Measurements from ENCODE around the gene RNF38. TPM values are rescaled to one million over a fixed set of nuclear protein-coding genes. Genes with fewer than 3 reads are reported as not detected.

RNF38 gene
- total and polyA plus RNA-seq, 2 experiments from 2014 or later: 6.7 to 16.5 TPM

DNA sequence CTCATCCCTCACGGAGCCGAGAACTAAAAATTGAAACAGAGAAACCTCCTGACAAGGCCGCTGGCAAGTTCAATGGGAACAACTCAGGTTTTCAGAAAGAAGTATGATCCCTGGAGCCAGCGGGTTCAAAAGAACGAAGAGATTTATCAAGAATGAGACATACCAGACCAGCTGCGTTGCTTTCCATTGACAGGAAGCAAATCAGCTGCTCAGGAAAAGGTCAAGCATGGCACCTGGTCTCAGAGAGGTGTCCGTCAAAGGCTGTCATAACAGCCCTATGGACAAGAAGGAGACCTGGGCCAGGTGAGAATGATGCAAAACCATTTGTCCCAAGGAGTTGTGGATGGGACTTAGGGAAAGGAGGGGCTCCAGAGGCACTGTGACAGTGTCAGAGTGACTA is 106.9 kb downstream of the RNF38 start:
- Histone ChIP-seq H3K79me2 (ENCODE audit: insufficient read depth) (no peaks in the 10 kb centered on the region), H3K27ac (no peak overlapping the region), H3K27me3 (replicated peaks; ENCODE audit: insufficient read depth) (no peaks in the 10 kb centered on the region), H3K4me3 (no peak overlapping the region), H3K9me3 (ENCODE audit: low read depth) (no peaks in the 10 kb centered on the region), H3K9ac (no peak overlapping the region), H3F3A (ENCODE audit: insufficient read depth) (no peaks in the 10 kb centered on the region), H2AFZ (no peak overlapping the region), H3K36me3 (ENCODE audit: low read depth) (no peaks in the 10 kb centered on the region), H4K20me1 (ENCODE audit: insufficient read depth) (no peaks in the 10 kb centered on the region), H3K9me2 (ENCODE audit: insufficient read depth) (no peaks in the 10 kb centered on the region), H3K4me2 (ENCODE audit: unreplicated experiment) (no peak overlapping the region), H3K4me1 (ENCODE audit: insufficient read depth) (no peaks in the 10 kb centered on the region; the same call in 1 of the 2 replicates)
- 96 to 99% methylated on average over 7 of the region's 7 CpGs for WGBS, 2 experiments (ENCODE audit: low coverage in 1 of 2, low lambda C conversion rate in 2 of 2, missing lambda C conversion rate in 2 of 2)
- no peak for DNase-seq
- in situ Hi-C loops (cut with MboI): no loop called here
- TF ChIP-seq EZH2phosphoT487 (IDR thresholded peaks at IDR 0.05; ENCODE audit: insufficient read depth, low read depth) (no peak), EZH2 (IDR thresholded peaks at IDR 0.05; ENCODE audit: insufficient read depth, poor library complexity, severe bottlenecking) (no peak)

GRCh38 chr9:36292641-36293040 is 107.4 kb downstream of the RNF38 start:
- no peaks in the 10 kb centered on the region for H3K27me3 ChIP-seq (replicated peaks; ENCODE audit: insufficient read depth)
- no peak overlapping the region for H3K4me2 ChIP-seq (ENCODE audit: unreplicated experiment)
- in situ Hi-C loops (cut with MboI): no loop called here
- DNase-seq: no peak
- no peaks in the 10 kb centered on the region; the same call in 1 of the 2 replicates for H3K4me1 ChIP-seq (ENCODE audit: insufficient read depth)
- no peaks in the 10 kb centered on the region for H3F3A ChIP-seq (ENCODE audit: insufficient read depth)
- no peaks in the 10 kb centered on the region for H3K36me3 ChIP-seq (ENCODE audit: low read depth)
- H3K9me2 ChIP-seq (ENCODE audit: insufficient read depth): no peaks in the 10 kb centered on the region
- no peaks in the 10 kb centered on the region for H3K9me3 ChIP-seq (ENCODE audit: low read depth)
- no peaks in the 10 kb centered on the region for H4K20me1 ChIP-seq (ENCODE audit: insufficient read depth)
- H3K9ac ChIP-seq: no peak overlapping the region
- H3K4me3 ChIP-seq: no peak overlapping the region
- H3K27ac ChIP-seq: no peak overlapping the region
- TF ChIP-seq EZH2 (IDR thresholded peaks at IDR 0.05; ENCODE audit: insufficient read depth, poor library complexity, severe bottlenecking) (no peak), EZH2phosphoT487 (IDR thresholded peaks at IDR 0.05; ENCODE audit: insufficient read depth, low read depth) (no peak)
- 84 to 85% methylated on average over 12 of the region's 12 CpGs for WGBS, 2 experiments (ENCODE audit: low coverage in 1 of 2, low lambda C conversion rate in 2 of 2, missing lambda C conversion rate in 2 of 2)
- no peaks in the 10 kb centered on the region for H3K79me2 ChIP-seq (ENCODE audit: insufficient read depth)
- H2AFZ ChIP-seq: no peak overlapping the region

DNA sequence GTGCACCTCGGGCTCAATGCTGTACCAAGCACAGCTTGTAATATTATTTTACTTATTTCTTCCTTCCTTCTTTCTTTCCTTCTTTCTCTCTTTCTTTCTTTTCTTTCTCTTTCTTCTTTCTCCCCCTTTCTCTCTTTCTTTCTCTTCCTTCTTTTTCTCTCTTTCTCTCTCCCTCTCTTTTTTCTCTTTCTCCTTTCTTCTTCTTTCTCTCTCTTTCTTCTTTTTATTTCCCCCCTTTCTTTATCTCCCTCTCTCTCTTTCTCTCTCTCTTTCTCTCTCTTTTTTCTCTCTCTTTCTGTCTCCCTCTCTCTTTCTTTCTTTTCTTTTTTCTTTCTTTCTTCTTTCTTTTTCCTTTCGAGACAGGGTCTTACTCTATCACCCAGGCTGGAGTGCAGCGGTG is 109.1 kb downstream of the RNF38 start:
- no peak overlapping the region for H3K4me2 ChIP-seq (ENCODE audit: unreplicated experiment)
- TF ChIP-seq EZH2phosphoT487 (IDR thresholded peaks at IDR 0.05; ENCODE audit: insufficient read depth, low read depth) (no peak), EZH2 (IDR thresholded peaks at IDR 0.05; ENCODE audit: insufficient read depth, poor library complexity, severe bottlenecking) (no peak)
- 79 to 80% methylated on average over 3 of the region's 3 CpGs for WGBS, 2 experiments (ENCODE audit: low coverage in 1 of 2, low lambda C conversion rate in 2 of 2, missing lambda C conversion rate in 2 of 2)
- no peaks in the 10 kb centered on the region for H3K9me3 ChIP-seq (ENCODE audit: low read depth)
- H3K27ac ChIP-seq: no peak overlapping the region
- H3K36me3 ChIP-seq (ENCODE audit: low read depth): no peaks in the 10 kb centered on the region
- no peaks in the 10 kb centered on the region for H3K9me2 ChIP-seq (ENCODE audit: insufficient read depth)
- no peaks in the 10 kb centered on the region for H3K4me1 ChIP-seq (ENCODE audit: insufficient read depth)
- H4K20me1 ChIP-seq (ENCODE audit: insufficient read depth): no peaks in the 10 kb centered on the region
- DNase-seq: no peak
- H3F3A ChIP-seq (ENCODE audit: insufficient read depth): no peaks in the 10 kb centered on the region
- no peak overlapping the region for H3K9ac ChIP-seq
- no peak overlapping the region for H2AFZ ChIP-seq
- no peaks in the 10 kb centered on the region for H3K79me2 ChIP-seq (ENCODE audit: insufficient read depth)
- H3K4me3 ChIP-seq: no peak overlapping the region
- H3K27me3 ChIP-seq (replicated peaks; ENCODE audit: insufficient read depth): no peaks in the 10 kb centered on the region
- in situ Hi-C loops (cut with MboI): no loop called here

GRCh38 chr9:36289836-36290435 is 110.1 kb downstream of the RNF38 start:
- no peaks in the 10 kb centered on the region for H3K4me1 ChIP-seq (ENCODE audit: insufficient read depth)
- H2AFZ ChIP-seq: no peak overlapping the region
- H3K4me2 ChIP-seq (ENCODE audit: unreplicated experiment): no peak overlapping the region
- 96% methylated on average over 3 of the region's 3 CpGs for WGBS, 2 experiments (ENCODE audit: low coverage in 1 of 2, low lambda C conversion rate in 2 of 2, missing lambda C conversion rate in 2 of 2)
- H3K79me2 ChIP-seq (ENCODE audit: insufficient read depth): no peaks in the 10 kb centered on the region
- no peak overlapping the region for H3K9ac ChIP-seq
- no peaks in the 10 kb centered on the region for H3F3A ChIP-seq (ENCODE audit: insufficient read depth)
- no peak overlapping the region for H3K4me3 ChIP-seq
- no peaks in the 10 kb centered on the region for H3K27me3 ChIP-seq (replicated peaks; ENCODE audit: insufficient read depth)
- H3K9me3 ChIP-seq (ENCODE audit: low read depth): no peaks in the 10 kb centered on the region
- H3K27ac ChIP-seq: no peak overlapping the region
- no peak for DNase-seq
- H3K36me3 ChIP-seq (ENCODE audit: low read depth): no peaks in the 10 kb centered on the region
- no peaks in the 10 kb centered on the region for H4K20me1 ChIP-seq (ENCODE audit: insufficient read depth)
- no peak for TF ChIP-seq EZH2phosphoT487 (IDR thresholded peaks at IDR 0.05; ENCODE audit: insufficient read depth, low read depth)
- no peak for TF ChIP-seq EZH2 (IDR thresholded peaks at IDR 0.05; ENCODE audit: insufficient read depth, poor library complexity, severe bottlenecking)
- H3K9me2 ChIP-seq (ENCODE audit: insufficient read depth): no peaks in the 10 kb centered on the region
- in situ Hi-C loops (cut with MboI): no loop called here
